Activated T-cell treated with anti-CD3 and anti-CD28 coated beads for 24 hours (primary cell): ENCODE data around the gene PRKCH.
"Not testable (repeated sequence)": the region's sequence is repeated elsewhere in the genome, so short reads cannot be mapped to it uniquely, and the experiment has no call there.

Experiments
- DNase-seq: peaks from one replicate; pipeline ENCODE4 v3.0.0-alpha.2; 2020; ENCODE audit warnings: low read depth

PRKCH gene

DNA sequence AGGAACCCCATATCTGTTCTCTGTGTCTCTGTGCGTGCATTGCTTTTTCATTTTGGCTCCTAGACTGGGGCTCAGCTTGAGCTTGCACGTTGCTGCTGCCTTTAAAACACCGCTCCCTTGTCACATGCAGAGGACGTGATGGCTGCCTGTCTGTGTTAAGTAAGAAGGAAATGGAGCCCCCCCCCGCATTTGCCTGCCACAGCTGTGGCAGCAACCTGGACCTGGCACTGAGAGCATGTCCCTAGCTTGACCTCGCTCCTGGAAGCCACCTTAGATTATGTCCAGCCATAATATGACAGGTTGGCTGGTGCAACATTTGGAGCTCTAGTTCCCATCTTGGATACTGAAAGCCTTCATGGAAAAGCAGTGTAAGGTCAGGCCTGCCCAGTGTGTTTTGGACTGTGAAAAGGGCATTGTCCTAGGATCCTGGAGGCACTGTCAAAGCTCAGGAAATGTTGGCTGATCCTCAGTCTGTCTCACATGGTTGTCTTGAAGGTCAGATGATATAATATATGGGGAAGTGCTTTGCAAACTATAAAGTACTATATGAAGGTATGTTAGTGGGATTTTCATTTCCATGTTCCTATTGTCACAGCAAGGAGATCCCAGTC is 73.8 kb downstream of the PRKCH start:
- no peak for DNase-seq

GRCh38 chr14:61396279-61396678 is 74.9 kb downstream of the PRKCH start:
- no peak for DNase-seq

GRCh38 chr14:61396694-61397093 is 75.3 kb downstream of the PRKCH start:
- no peak for DNase-seq

GRCh38 chr14:61397615-61398014 is 76.2 kb downstream of the PRKCH start:
- DNase-seq: no peak

DNA sequence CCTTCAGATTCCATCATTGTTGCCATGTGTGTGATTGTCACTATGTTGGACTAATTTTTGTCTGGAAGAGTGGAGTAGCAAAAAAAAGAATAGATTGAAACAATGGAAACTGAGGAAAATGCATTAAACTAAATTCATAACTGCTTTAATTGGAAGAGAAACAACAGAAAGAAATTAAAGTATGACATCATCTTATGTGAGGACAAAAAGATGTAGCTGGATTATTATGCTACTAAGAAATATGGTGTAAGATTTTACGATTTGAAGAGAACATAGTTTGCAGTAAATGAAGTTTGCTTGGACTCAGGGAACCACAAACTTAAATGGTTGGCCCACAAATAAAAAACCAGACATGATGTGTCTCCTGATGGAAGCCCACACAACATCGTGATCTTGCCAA is 76.8 kb downstream of the PRKCH start:
- no peak for DNase-seq

GRCh38 chr14:61399365-61399764 is 78.0 kb downstream of the PRKCH start:
- DNase-seq: no peak

DNA sequence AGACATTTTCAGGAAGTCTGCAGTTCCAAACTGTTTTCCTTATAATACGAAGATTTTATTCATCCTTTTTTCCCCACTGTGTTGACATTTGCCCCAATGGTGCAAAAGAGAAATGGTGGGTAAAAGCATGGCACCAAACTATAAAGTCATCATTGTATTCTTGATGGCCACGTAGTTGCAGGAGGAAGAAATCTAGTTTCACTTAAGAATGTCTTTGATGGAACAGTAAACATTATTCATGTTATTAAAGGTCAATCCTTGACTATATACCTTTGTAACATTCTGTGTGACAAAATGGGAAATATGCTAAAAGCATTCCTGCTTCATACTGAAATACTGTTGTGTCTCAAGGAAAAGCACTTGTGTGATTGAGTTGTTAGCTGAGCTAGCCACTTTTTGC is 80.1 kb downstream of the PRKCH start:
- no peak for DNase-seq

DNA sequence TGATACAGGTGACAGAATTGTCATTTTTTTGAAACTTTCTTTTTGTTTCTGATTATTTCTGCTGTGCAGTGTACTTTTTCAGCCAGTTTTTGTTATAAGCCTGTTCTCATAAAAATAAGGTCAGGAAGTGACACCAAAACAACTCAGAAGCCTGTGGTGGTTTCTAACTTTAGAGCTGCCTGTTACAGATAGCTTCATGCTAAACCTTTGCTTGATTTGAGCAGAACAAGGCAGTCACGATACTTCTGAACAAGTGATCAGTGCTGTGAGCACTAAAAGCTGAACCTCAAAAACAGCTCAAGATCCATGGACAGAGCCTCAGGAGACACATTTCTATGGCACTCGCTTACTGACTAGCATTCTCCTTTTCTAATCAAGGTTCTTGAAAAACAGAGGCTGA is 82.0 kb downstream of the PRKCH start:
- DNase-seq: no peak

- no peak for DNase-seq
These were observed 83.3 kb downstream of the PRKCH start for GRCh38 chr14:61404637-61405036.

- DNase-seq: no peak
These were observed 84.8 kb downstream of the PRKCH start for GRCh38 chr14:61406198-61406597.

GRCh38 chr14:61406675-61407074 is 85.3 kb downstream of the PRKCH start:
- peak; percentile 42 for DNase-seq

GRCh38 chr14:61408498-61408897 is 87.1 kb downstream of the PRKCH start:
- DNase-seq: no peak

- DNase-seq: no peak
These were observed 88.4 kb downstream of the PRKCH start for GRCh38 chr14:61409782-61410181.

DNA sequence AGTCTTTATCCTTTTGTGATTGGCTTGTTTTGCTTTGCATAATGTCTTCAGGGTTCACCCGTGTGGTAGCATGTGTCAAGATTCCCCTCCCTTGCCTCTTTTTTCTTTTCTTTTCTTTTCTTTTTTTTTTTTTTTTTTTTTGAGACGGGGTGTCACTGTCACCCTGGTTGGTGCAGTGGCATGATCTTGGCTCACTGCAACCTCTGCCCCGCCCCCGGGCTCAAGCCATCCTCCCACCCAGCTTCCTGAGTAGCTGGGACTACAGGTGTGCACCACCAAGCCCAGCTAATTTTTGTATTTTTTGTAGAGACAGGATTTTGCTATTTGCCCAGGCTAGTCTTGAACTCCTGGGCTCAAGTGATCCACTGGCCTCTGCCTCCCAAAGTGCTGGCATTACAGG is 94.6 kb downstream of the PRKCH start:
- DNase-seq: not testable (repeated sequence)

- DNase-seq: no peak
These were observed 95.2 kb downstream of the PRKCH start for GRCh38 chr14:61416591-61416990.

DNA sequence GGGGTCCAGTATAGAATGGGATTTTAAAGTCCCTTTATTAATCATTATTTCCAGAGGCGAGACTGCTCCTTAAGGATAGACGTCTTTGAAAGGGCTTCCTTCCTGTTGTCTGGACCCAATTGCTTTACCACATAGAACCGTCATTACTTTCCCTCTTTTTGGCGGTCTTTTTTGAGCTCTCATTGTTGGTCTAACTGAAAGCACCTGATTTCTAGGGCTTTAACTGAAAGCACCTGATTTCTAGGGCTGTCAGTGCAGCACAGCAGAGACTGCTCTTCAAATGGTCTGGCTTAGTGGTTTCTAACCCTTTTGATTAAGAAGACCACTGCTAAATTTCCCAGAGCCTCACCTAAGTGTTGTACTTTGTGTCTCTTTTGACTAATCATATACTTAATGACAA is 95.8 kb downstream of the PRKCH start:
- DNase-seq: no peak

GRCh38 chr14:61417883-61418455 is 96.6 kb downstream of the PRKCH start:
- no peak for DNase-seq

GRCh38 chr14:61418746-61419145 is 97.4 kb downstream of the PRKCH start:
- no peak for DNase-seq

DNA sequence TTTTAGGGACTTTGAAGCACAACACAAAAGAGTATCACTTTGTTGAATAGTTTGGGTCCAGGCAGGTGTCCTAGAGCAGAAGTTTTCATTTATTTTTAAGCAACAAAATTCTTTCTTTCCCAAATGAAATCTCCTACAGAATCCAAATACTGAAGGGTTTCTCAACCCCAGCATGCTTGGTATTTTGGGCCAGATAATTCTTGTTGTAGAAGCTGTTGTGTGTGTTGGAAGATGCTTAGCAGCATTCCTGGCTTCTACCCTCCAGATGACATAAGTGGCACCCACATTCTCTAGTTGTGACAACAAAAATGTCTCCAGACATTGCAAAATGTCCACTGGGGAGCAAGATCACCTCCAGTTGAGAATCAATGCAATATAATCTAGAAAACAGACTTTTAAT is 97.8 kb downstream of the PRKCH start:
- DNase-seq: no peak

- DNase-seq: no peak
These were observed 98.9 kb downstream of the PRKCH start for GRCh38 chr14:61420326-61420725.

DNA sequence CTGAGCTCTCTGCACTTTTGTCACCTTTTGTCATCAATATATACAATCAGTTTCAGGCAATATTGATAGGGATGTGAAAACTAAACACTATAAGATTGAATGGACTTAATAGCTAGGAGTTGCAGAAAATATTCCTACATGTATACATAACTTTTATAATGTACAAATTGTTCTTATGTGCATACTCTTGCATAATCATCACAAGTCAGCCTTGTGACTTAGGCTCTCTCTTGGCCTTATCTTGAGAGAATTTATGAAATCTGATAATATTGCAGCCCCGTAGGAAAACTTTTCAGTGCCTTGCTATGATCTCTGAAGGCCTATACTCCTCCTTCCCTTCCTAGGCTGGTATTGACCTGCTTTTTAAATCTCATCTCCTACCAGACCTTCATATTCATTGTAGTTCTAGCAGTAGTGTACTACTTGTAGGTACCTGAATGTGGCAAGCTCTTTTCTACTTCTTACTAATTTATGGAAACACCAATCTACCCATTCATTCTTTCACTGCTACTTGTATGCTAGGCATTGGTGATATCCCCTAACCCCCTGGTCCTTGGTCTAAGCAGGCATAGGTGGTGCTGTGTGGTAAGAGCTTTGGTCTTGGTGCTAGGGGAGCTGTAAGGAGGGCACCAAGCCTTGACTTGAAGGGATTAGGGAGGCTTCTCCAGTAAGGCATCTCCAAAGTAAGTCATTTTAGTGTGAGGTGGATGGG is 100.0 kb downstream of the PRKCH start:
- no peak for DNase-seq

- no peak for DNase-seq
These were observed 104.7 kb downstream of the PRKCH start for GRCh38 chr14:61426048-61426447.

GRCh38 chr14:61428261-61428660 is 106.9 kb downstream of the PRKCH start:
- DNase-seq: no peak

GRCh38 chr14:61429316-61429715 is 107.9 kb downstream of the PRKCH start:
- DNase-seq: no peak
